NT2/D1 (cell line): ENCODE data around the gene REM1.

Experiments
- SUZ12 ChIP-seq: IDR thresholded peaks from 2 replicates; pipeline ENCODE4 v1.6.1; 2011; ENCODE audit not compliant: insufficient read length, insufficient read depth; ENCODE audit errors: extremely low read depth
- YY1 ChIP-seq: IDR thresholded peaks from 2 replicates; pipeline ENCODE4 v1.6.1; 2011; ENCODE audit not compliant: insufficient read length, insufficient read depth
- ZNF274 ChIP-seq: IDR thresholded peaks from 2 replicates; pipeline ENCODE4 v1.6.1; 2011; ENCODE audit warnings: mild to moderate bottlenecking, low read depth, low read length

- TF ChIP-seq YY1 (no peak), ZNF274 (no peak), SUZ12 (no peak)
Observed at GRCh38 chr20:31489152-31489551, 14.1 kb downstream of the REM1 start.
